Smooth muscle cell (in vitro differentiated cells): ENCODE measurements around the gene EXOC4. TPM values are rescaled to one million over a fixed set of nuclear protein-coding genes. Genes with fewer than 3 reads are reported as not detected.

Source experiments
- DNase-seq: peaks from one replicate; lab custom pipeline; 2025; ENCODE audit not compliant: unreplicated experiment; lab: John Stamatoyannopoulos, UW
- H2AFZ ChIP-seq: fragments of 200-600 bp; sonication (generic); 2 replicates; pipeline ENCODE4 v1.6.0; 2016; ENCODE audit warnings: antibody characterized with exemption, low read depth, mild to moderate bottlenecking
- H3F3A ChIP-seq: fragments of 200-600 bp; sonication (generic); 2 replicates; pipeline ENCODE4 v1.6.0; 2017; ENCODE audit warnings: antibody characterized with exemption, low read depth
- H3K27ac ChIP-seq: fragments of 200-600 bp; sonication (generic); 2 replicates; pipeline ENCODE4 v1.5.1; 2016; ENCODE audit warnings: low read depth, mild to moderate bottlenecking
- H3K27me3 ChIP-seq: fragments of 200-600 bp; sonication (generic); 2 replicates; pipeline ENCODE4 v1.6.1; 2016; ENCODE audit warnings: low read depth, mild to moderate bottlenecking
- H3K36me3 ChIP-seq: fragments of 200-600 bp; sonication (generic); 2 replicates; pipeline ENCODE4 v1.5.1; 2016; ENCODE audit warnings: low read depth
- H3K4me1 ChIP-seq: fragments of 200-600 bp; sonication (generic); 2 replicates; pipeline ENCODE4 v1.5.1; 2016; ENCODE audit warnings: low read depth
- H3K4me2 ChIP-seq: fragments of 200-600 bp; sonication (generic); 2 replicates; pipeline ENCODE4 v1.6.0; 2016; ENCODE audit warnings: mild to moderate bottlenecking
- H3K4me3 ChIP-seq: fragments of 200-600 bp; sonication (generic); 2 replicates; pipeline ENCODE4 v1.5.1; 2016; ENCODE audit warnings: mild to moderate bottlenecking
- H3K79me2 ChIP-seq: fragments of 200-600 bp; sonication (generic); 2 replicates; pipeline ENCODE4 v1.6.0; 2016; ENCODE audit warnings: low read depth, mild to moderate bottlenecking
- H3K9ac ChIP-seq: fragments of 200-600 bp; sonication (generic); 2 replicates; pipeline ENCODE4 v1.6.0; 2016; ENCODE audit warnings: low read depth
- H3K9me3 ChIP-seq: fragments of 200-600 bp; sonication (generic); replicated peaks from 2 replicates; pipeline ENCODE4 v1.5.1; 2016; ENCODE audit warnings: low read depth
- H4K20me1 ChIP-seq: fragments of 200-600 bp; sonication (generic); 2 replicates; pipeline ENCODE4 v1.6.0; 2016; ENCODE audit warnings: low read depth
- CTCF ChIP-seq: fragments of 200-600 bp; sonication (generic); IDR thresholded peaks from 2 replicates; pipeline ENCODE4 v1.5.1; 2017; ENCODE audit warnings: borderline replicate concordance, mild to moderate bottlenecking, antibody characterized with exemption; ENCODE audit not compliant: insufficient read depth, poor library complexity, severe bottlenecking
- WGBS: methylation state at CpG from one replicate; pipeline ENCODE4 v1.1.7; 2016; ENCODE audit warnings: low lambda C conversion rate; 5-methylcytosine and 5-hydroxymethylcytosine counted together
- polyA plus RNA-seq: library from polyadenylated mRNA; unstranded; fragments of >200 nt; fragmentation: Nextera tagmentation; extraction: Ambion mirVana; gene quantifications from 2 replicates; pipeline ENCODE4 v1.2.1, GENCODE V29; 2016
- total RNA-seq: library from RNA; depleted of rRNA; stranded (reverse); fragments of >200 nt; gene quantifications from 2 replicates; pipeline ENCODE4 v1.2.3, GENCODE V29; 2014

Gene EXOC4
- total and polyA plus RNA-seq, 2 experiments from 2014 or later, result 21.5 to 47.1 TPM

DNA sequence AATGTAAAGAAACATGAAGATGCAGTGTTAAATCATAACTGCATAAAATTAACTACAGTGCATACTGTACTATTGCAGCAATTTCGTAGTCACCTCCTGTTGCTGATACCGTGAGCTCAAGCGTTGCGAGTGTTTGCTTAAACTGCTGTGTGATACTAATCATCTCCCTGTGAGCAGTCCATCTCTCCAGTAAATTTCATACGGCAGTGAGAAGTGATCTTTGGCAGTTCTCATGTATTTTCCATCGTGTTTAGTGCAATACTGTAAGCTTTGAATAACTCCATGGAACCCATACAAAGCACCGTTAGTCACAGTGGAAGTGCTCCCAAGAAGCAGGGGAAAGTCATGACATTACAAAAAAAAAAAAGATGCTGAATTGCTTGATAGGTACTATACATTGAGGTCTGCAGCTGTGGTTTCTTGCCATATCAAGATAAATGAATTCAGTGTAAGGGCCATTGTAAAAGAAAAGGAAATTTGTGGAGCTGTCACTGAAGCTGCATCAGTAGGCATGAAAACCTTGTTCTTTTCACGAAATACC is 360.4 kb downstream of the EXOC4 start:
- Histone ChIP-seq H3K4me1 (no peaks in the 10 kb centered on the region), H3K4me3 (no peak overlapping the region), H3K36me3 (no peaks in the 10 kb centered on the region), H4K20me1 (peaks cover 13% of the 10 kb centered on the region), H3F3A (no peaks in the 10 kb centered on the region), H3K4me2 (no peak overlapping the region), H2AFZ (no peak overlapping the region), H3K9ac (no peak overlapping the region), H3K27ac (no peak overlapping the region), H3K27me3 (no peaks in the 10 kb centered on the region), H3K9me3 (no peaks in the 10 kb centered on the region), H3K79me2 (no peaks in the 10 kb centered on the region)
- TF ChIP-seq CTCF, result no peak
- 60% methylated on average over 8 of the region's 8 CpGs for WGBS
- DNase-seq, result no peak

DNA sequence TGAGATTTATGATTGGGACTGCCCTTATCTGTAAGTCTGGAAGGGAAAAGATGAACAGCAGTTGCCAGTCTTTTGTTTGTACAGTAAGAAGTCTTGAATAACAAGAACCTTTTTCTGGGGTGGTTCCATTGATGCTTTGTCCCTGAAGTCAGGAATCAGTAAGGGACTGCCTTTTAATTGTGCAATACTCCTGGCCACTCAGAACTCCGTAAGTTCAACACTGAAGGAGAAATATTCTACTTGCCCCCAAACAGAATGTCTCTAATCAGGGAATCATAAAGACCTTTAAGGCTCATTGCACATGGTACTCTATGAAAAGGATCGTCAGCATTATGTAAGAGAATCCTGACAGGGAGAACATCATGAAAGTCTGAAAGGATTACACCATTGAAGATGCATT is 361.4 kb downstream of the EXOC4 start:
- no peaks in the 10 kb centered on the region for H3K36me3 ChIP-seq
- no peak for DNase-seq
- H3K79me2 ChIP-seq, result no peaks in the 10 kb centered on the region
- no peaks in the 10 kb centered on the region for H3K4me1 ChIP-seq
- 62% methylated on average over 2 of the region's 2 CpGs for WGBS
- H3K4me3 ChIP-seq, result no peak overlapping the region
- TF ChIP-seq CTCF, result no peak
- no peak overlapping the region for H3K27ac ChIP-seq
- H3F3A ChIP-seq, result no peaks in the 10 kb centered on the region
- H2AFZ ChIP-seq, result no peak overlapping the region
- peaks cover 13% of the 10 kb centered on the region for H4K20me1 ChIP-seq
- H3K27me3 ChIP-seq, result no peaks in the 10 kb centered on the region
- no peaks in the 10 kb centered on the region for H3K9me3 ChIP-seq
- no peak overlapping the region for H3K4me2 ChIP-seq
- H3K9ac ChIP-seq, result no peak overlapping the region

DNA sequence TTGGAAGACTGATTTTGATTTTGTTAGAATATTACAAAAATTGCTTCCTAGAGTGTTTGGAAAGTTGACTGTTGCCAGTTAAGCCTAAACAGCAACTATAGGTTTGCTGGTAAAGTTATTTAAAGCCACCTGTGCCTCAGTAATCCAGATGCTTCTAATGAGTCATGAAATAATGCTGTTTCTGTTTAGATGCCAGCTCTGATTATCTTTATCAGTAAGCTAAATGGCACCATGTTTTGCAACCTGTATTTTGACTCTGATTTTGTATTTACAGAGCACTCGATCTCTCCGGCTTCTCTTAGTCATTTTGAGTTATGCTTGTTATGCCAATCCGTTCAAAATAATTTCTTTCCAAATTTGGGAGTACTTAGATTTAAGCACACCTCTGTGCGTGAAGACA is 366.1 kb downstream of the EXOC4 start:
- TF ChIP-seq CTCF, result no peak
- DNase-seq, result no peak
- Histone ChIP-seq H4K20me1 (peaks cover 5% of the 10 kb centered on the region), H3F3A (no peaks in the 10 kb centered on the region), H3K4me2 (no peak overlapping the region), H3K9ac (no peak overlapping the region), H3K4me3 (no peak overlapping the region), H3K9me3 (no peaks in the 10 kb centered on the region), H3K36me3 (no peaks in the 10 kb centered on the region), H3K4me1 (no peaks in the 10 kb centered on the region), H3K27ac (no peak overlapping the region), H2AFZ (no peak overlapping the region), H3K27me3 (no peaks in the 10 kb centered on the region), H3K79me2 (no peaks in the 10 kb centered on the region)
- WGBS, result 88% methylated on average over 4 of the region's 4 CpGs

DNA sequence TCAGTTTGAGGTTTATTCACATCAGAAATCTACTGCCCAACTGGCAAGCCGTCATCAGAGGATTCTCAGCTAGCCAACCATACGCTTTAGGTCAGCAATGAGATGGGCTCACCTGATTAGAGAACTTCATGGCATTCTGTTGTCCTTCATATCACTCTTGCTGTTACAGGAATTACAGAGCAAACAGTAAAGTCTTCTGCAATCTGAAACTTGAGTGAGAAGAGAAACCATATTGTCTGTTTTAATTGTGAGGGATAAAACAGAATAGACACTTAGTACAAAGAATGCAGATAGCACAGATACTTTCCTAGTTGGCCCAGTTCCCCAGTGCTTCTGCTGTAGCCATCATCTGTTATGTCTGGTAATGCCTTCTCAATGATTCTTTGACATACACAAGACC is 366.6 kb downstream of the EXOC4 start:
- Histone ChIP-seq H3K4me3 (no peak overlapping the region), H3K9ac (no peak overlapping the region), H3K4me2 (no peak overlapping the region), H3K36me3 (no peaks in the 10 kb centered on the region), H3K79me2 (no peaks in the 10 kb centered on the region), H3K27ac (no peak overlapping the region), H3K9me3 (no peaks in the 10 kb centered on the region), H3K27me3 (no peaks in the 10 kb centered on the region), H3K4me1 (no peaks in the 10 kb centered on the region), H2AFZ (no peak overlapping the region), H4K20me1 (peaks cover 5% of the 10 kb centered on the region), H3F3A (no peaks in the 10 kb centered on the region)
- DNase-seq, result no peak
- no peak for TF ChIP-seq CTCF
- 72% methylated on average over 2 of the region's 2 CpGs for WGBS
